ENCODE measurements around the gene TCERG1L. TPM values are rescaled to one million over a fixed set of nuclear protein-coding genes. Genes with fewer than 3 reads are reported as not detected.

Gene TCERG1L
- total and polyA plus RNA-seq, 5 donors from 2014 or later: not detected

GRCh38 chr10:131250454-131251145 lies 60.9 kb downstream of the TCERG1L start:
- ATAC-seq (ENCODE audit: low read depth in 2 of 2) (no peak), DNase-seq (no peak)
- H3K27me3 Mint-ChIP-seq: no peaks in the 10 kb centered on the region
- H3K9me3 Mint-ChIP-seq: peaks cover 0 to 3% (median 0%) of the 10 kb centered on the region in 7 donors
- Histone ChIP-seq H3K4me3 (ENCODE audit: low read depth, low read length) (no peak overlapping the region), H3K27ac (ENCODE audit: insufficient read depth, low read length, poor library complexity, severe bottlenecking) (no peak overlapping the region), H3K9me3 (ENCODE audit: control insufficient read depth in 2 of 2, low read length in 2 of 2) (no peaks in the 10 kb centered on the region), H3K27me3 (ENCODE audit: control insufficient read depth, insufficient read depth, low read length) (no peaks in the 10 kb centered on the region), H3K4me1 (ENCODE audit: control insufficient read depth, insufficient read depth, low read length, poor library complexity, severe bottlenecking) (no peaks in the 10 kb centered on the region), H3K36me3 (ENCODE audit: control insufficient read depth, insufficient read depth, low read length) (no peaks in the 10 kb centered on the region)
- no peaks in the 10 kb centered on the region for H3K36me3 Mint-ChIP-seq
- no peaks in the 10 kb centered on the region for H3K4me1 Mint-ChIP-seq
- H3K27ac Mint-ChIP-seq: no peak overlapping the region
- no peak overlapping the region for H3K4me3 Mint-ChIP-seq

- no peaks in the 10 kb centered on the region for H3K36me3 ChIP-seq (ENCODE audit: control insufficient read depth, insufficient read depth, low read length)
- no peaks in the 10 kb centered on the region for H3K27me3 Mint-ChIP-seq
- H3K27ac Mint-ChIP-seq: no peak overlapping the region
- H3K27ac ChIP-seq (ENCODE audit: insufficient read depth, low read length, poor library complexity, severe bottlenecking): no peak overlapping the region
- ATAC-seq (ENCODE audit: low read depth in 2 of 2) (no peak), DNase-seq (no peak)
- no peaks in the 10 kb centered on the region for H3K27me3 ChIP-seq (ENCODE audit: control insufficient read depth, insufficient read depth, low read length)
- H3K9me3 Mint-ChIP-seq: peaks cover 0 to 3% (median 0%) of the 10 kb centered on the region in 7 donors
- H3K9me3 ChIP-seq (ENCODE audit: control insufficient read depth in 2 of 2, low read length in 2 of 2): no peaks in the 10 kb centered on the region
- no peaks in the 10 kb centered on the region for H3K4me1 Mint-ChIP-seq
- no peak overlapping the region for H3K4me3 Mint-ChIP-seq
- H3K4me1 ChIP-seq (ENCODE audit: control insufficient read depth, insufficient read depth, low read length, poor library complexity, severe bottlenecking): no peaks in the 10 kb centered on the region
- H3K36me3 Mint-ChIP-seq: no peaks in the 10 kb centered on the region
- H3K4me3 ChIP-seq (ENCODE audit: low read depth, low read length): no peak overlapping the region
Observed at GRCh38 chr10:131249955-131250344, 61.6 kb downstream of the TCERG1L start.

- H3K36me3 Mint-ChIP-seq: no peaks in the 10 kb centered on the region
- H3K27me3 Mint-ChIP-seq: no peaks in the 10 kb centered on the region
- no peak overlapping the region for H3K4me3 ChIP-seq (ENCODE audit: low read depth, low read length)
- H3K27ac ChIP-seq (ENCODE audit: insufficient read depth, low read length, poor library complexity, severe bottlenecking): no peak overlapping the region
- no peaks in the 10 kb centered on the region for H3K4me1 Mint-ChIP-seq
- H3K36me3 ChIP-seq (ENCODE audit: control insufficient read depth, insufficient read depth, low read length): no peaks in the 10 kb centered on the region
- H3K4me1 ChIP-seq (ENCODE audit: control insufficient read depth, insufficient read depth, low read length, poor library complexity, severe bottlenecking): no peaks in the 10 kb centered on the region
- no peaks in the 10 kb centered on the region for H3K9me3 ChIP-seq (ENCODE audit: control insufficient read depth in 2 of 2, low read length in 2 of 2)
- no peak overlapping the region for H3K27ac Mint-ChIP-seq
- ATAC-seq (ENCODE audit: low read depth in 2 of 2) (no peak), DNase-seq (no peak)
- H3K27me3 ChIP-seq (ENCODE audit: control insufficient read depth, insufficient read depth, low read length): no peaks in the 10 kb centered on the region
- H3K4me3 Mint-ChIP-seq: no peak overlapping the region
- peaks cover 0 to 3% (median 0%) of the 10 kb centered on the region in 7 donors for H3K9me3 Mint-ChIP-seq
Observed at GRCh38 chr10:131249238-131249954, 62.1 kb downstream of the TCERG1L start.

- no peak overlapping the region for H3K4me3 ChIP-seq (ENCODE audit: low read depth, low read length)
- H3K4me1 Mint-ChIP-seq: no peaks in the 10 kb centered on the region
- no peaks in the 10 kb centered on the region for H3K36me3 ChIP-seq (ENCODE audit: control insufficient read depth, insufficient read depth, low read length)
- no peak for ATAC-seq (ENCODE audit: low read depth in 2 of 2)
- peaks cover 4% of the 10 kb centered on the region for H3K27me3 Mint-ChIP-seq
- H3K36me3 Mint-ChIP-seq: no peaks in the 10 kb centered on the region
- DNase-seq: no peak
- H3K27ac ChIP-seq (ENCODE audit: insufficient read depth, low read length, poor library complexity, severe bottlenecking): no peak overlapping the region
- H3K4me1 ChIP-seq (ENCODE audit: control insufficient read depth, insufficient read depth, low read length, poor library complexity, severe bottlenecking): no peaks in the 10 kb centered on the region
- peaks cover 0 to 3% (median 0%) of the 10 kb centered on the region in 7 donors for H3K9me3 Mint-ChIP-seq
- H3K27me3 ChIP-seq (ENCODE audit: control insufficient read depth, insufficient read depth, low read length): no peaks in the 10 kb centered on the region
- no peaks in the 10 kb centered on the region for H3K9me3 ChIP-seq (ENCODE audit: control insufficient read depth in 2 of 2, low read length in 2 of 2)
- no peak overlapping the region for H3K27ac Mint-ChIP-seq
- H3K4me3 Mint-ChIP-seq: no peak overlapping the region
Observed at GRCh38 chr10:131248376-131249165, 63.0 kb downstream of the TCERG1L start.

- no peak overlapping the region for H3K27ac Mint-ChIP-seq
- Histone ChIP-seq H3K36me3 (ENCODE audit: control insufficient read depth, insufficient read depth, low read length) (no peaks in the 10 kb centered on the region), H3K9me3 (ENCODE audit: control insufficient read depth in 2 of 2, low read length in 2 of 2) (no peaks in the 10 kb centered on the region), H3K27ac (ENCODE audit: insufficient read depth, low read length, poor library complexity, severe bottlenecking) (no peak overlapping the region), H3K4me1 (ENCODE audit: control insufficient read depth, insufficient read depth, low read length, poor library complexity, severe bottlenecking) (no peaks in the 10 kb centered on the region), H3K27me3 (ENCODE audit: control insufficient read depth, insufficient read depth, low read length) (no peaks in the 10 kb centered on the region), H3K4me3 (ENCODE audit: low read depth, low read length) (no peak overlapping the region)
- no peak overlapping the region for H3K4me3 Mint-ChIP-seq
- H3K27me3 Mint-ChIP-seq: peaks cover 4% of the 10 kb centered on the region
- peaks cover 0 to 3% (median 0%) of the 10 kb centered on the region in 7 donors for H3K9me3 Mint-ChIP-seq
- H3K4me1 Mint-ChIP-seq: no peaks in the 10 kb centered on the region
- no peaks in the 10 kb centered on the region for H3K36me3 Mint-ChIP-seq
- ATAC-seq (ENCODE audit: low read depth in 2 of 2) (no peak), DNase-seq (no peak)
Observed at GRCh38 chr10:131247873-131248272, 63.6 kb downstream of the TCERG1L start.

- H3K27me3 ChIP-seq (ENCODE audit: control insufficient read depth, insufficient read depth, low read length): no peaks in the 10 kb centered on the region
- Mint-ChIP-seq H3K4me1 (no peaks in the 10 kb centered on the region), H3K27ac (no peak overlapping the region), H3K9me3 (peaks cover 0 to 1% (median 0%) of the 10 kb centered on the region in 7 donors), H3K36me3 (no peaks in the 10 kb centered on the region), H3K4me3 (no peak overlapping the region), H3K27me3 (peaks cover 4% of the 10 kb centered on the region)
- H3K36me3 ChIP-seq (ENCODE audit: control insufficient read depth, insufficient read depth, low read length): no peaks in the 10 kb centered on the region
- H3K27ac ChIP-seq (ENCODE audit: insufficient read depth, low read length, poor library complexity, severe bottlenecking): no peak overlapping the region
- ATAC-seq (ENCODE audit: low read depth in 2 of 2) (no peak), DNase-seq (no peak)
- H3K9me3 ChIP-seq (ENCODE audit: control insufficient read depth in 2 of 2, low read length in 2 of 2): no peaks in the 10 kb centered on the region
- no peaks in the 10 kb centered on the region for H3K4me1 ChIP-seq (ENCODE audit: control insufficient read depth, insufficient read depth, low read length, poor library complexity, severe bottlenecking)
- no peak overlapping the region for H3K4me3 ChIP-seq (ENCODE audit: low read depth, low read length)
Observed at GRCh38 chr10:131246775-131247174, 64.7 kb downstream of the TCERG1L start.

GRCh38 chr10:131246089-131246488 lies 65.4 kb downstream of the TCERG1L start:
- H3K27ac Mint-ChIP-seq: no peak overlapping the region
- Histone ChIP-seq H3K4me3 (ENCODE audit: low read depth, low read length) (no peak overlapping the region), H3K4me1 (ENCODE audit: control insufficient read depth, insufficient read depth, low read length, poor library complexity, severe bottlenecking) (no peaks in the 10 kb centered on the region), H3K36me3 (ENCODE audit: control insufficient read depth, insufficient read depth, low read length) (no peaks in the 10 kb centered on the region), H3K27me3 (ENCODE audit: control insufficient read depth, insufficient read depth, low read length) (no peaks in the 10 kb centered on the region), H3K9me3 (ENCODE audit: control insufficient read depth in 2 of 2, low read length in 2 of 2) (no peaks in the 10 kb centered on the region), H3K27ac (ENCODE audit: insufficient read depth, low read length, poor library complexity, severe bottlenecking) (no peak overlapping the region)
- H3K4me1 Mint-ChIP-seq: no peaks in the 10 kb centered on the region
- ATAC-seq (ENCODE audit: low read depth in 2 of 2): no peak
- peaks cover 0 to 1% (median 0%) of the 10 kb centered on the region in 7 donors for H3K9me3 Mint-ChIP-seq
- no peak overlapping the region for H3K4me3 Mint-ChIP-seq
- H3K27me3 Mint-ChIP-seq: peaks cover 4% of the 10 kb centered on the region
- H3K36me3 Mint-ChIP-seq: no peaks in the 10 kb centered on the region
- DNase-seq: no peak
